HG03460 (cell line): ENCODE data around the gene SARDH.

Experiments
- ATAC-seq: cut with Tn5 transposase; IDR thresholded peaks from one replicate; pipeline ENCODE4 v1.9.1; 2021; ENCODE audit not compliant: unreplicated experiment

SARDH gene

GRCh38 chr9:133705576-133705975, 32.6 kb downstream of the SARDH start:
- ATAC-seq, result no peak

- ATAC-seq, result no peak
These were observed 33.4 kb downstream of the SARDH start for GRCh38 chr9:133704711-133705181.

GRCh38 chr9:133703591-133704399, 34.4 kb downstream of the SARDH start:
- ATAC-seq, result no peak

- ATAC-seq, result no peak
These were observed 35.2 kb downstream of the SARDH start for GRCh38 chr9:133702798-133703590.

GRCh38 chr9:133701981-133702797, 36.0 kb downstream of the SARDH start:
- no peak for ATAC-seq

GRCh38 chr9:133701321-133701980, 36.7 kb downstream of the SARDH start:
- ATAC-seq, result no peak

GRCh38 chr9:133700819-133701320, 37.3 kb downstream of the SARDH start:
- ATAC-seq, result no peak

GRCh38 chr9:133699546-133699945, 38.6 kb downstream of the SARDH start:
- ATAC-seq, result no peak

GRCh38 chr9:133696071-133696472, 42.1 kb downstream of the SARDH start:
- no peak for ATAC-seq

GRCh38 chr9:133694686-133695085, 43.5 kb downstream of the SARDH start:
- ATAC-seq, result no peak

GRCh38 chr9:133693703-133694529, 44.2 kb downstream of the SARDH start:
- ATAC-seq, result no peak

GRCh38 chr9:133693116-133693515, 45.0 kb downstream of the SARDH start:
- ATAC-seq, result no peak

GRCh38 chr9:133692364-133692985, 45.7 kb downstream of the SARDH start:
- no peak for ATAC-seq

- no peak for ATAC-seq
These were observed 46.4 kb downstream of the SARDH start for GRCh38 chr9:133691626-133692363.

GRCh38 chr9:133691191-133691590, 47.0 kb downstream of the SARDH start:
- no peak for ATAC-seq

- no peak for ATAC-seq
These were observed 48.0 kb downstream of the SARDH start for GRCh38 chr9:133690081-133690561.

- no peak for ATAC-seq
These were observed 48.9 kb downstream of the SARDH start for GRCh38 chr9:133689151-133689763.
